Measurements from ENCODE around the gene TMEM225.

GRCh38 chr11:123852321-123852720 lies 33.1 kb downstream of the TMEM225 start:
- TF ChIP-seq CTCF (IDR thresholded peaks at IDR 0.05; ENCODE audit: low read length), result no peak
- no peak for TF ChIP-seq EZH2 (IDR thresholded peaks at IDR 0.05; ENCODE audit: borderline replicate concordance, low read length)
